HG03378 (cell line): Measurements from ENCODE around the gene INHBB.

Experiments
- ATAC-seq: cut with Tn5 transposase; IDR thresholded peaks from one replicate; pipeline ENCODE4 v1.9.1; 2021; ENCODE audit warnings: mild to moderate bottlenecking, moderate library complexity; ENCODE audit not compliant: unreplicated experiment

Gene INHBB

DNA sequence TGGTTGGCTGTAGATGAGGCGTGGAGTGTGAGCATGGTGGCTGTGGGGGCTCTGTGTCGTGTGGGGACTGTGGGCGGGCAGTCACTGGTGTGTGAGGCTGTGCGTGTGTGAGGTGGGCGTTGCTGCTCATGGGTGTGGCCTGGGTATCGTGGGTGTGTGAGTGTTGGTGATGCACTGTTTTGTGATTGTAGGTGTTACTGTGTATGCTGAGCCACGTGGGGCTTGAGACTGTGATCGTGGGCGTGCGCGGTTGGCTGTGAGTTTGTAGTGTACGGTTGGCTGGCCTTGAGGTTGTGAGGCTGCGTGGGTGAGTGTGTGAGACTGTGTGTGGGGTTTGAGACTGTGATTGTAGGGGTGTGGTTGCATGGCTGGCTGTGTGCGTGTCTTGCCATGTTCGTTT is 8.5 kb downstream of the INHBB start:
- no peak for ATAC-seq

DNA sequence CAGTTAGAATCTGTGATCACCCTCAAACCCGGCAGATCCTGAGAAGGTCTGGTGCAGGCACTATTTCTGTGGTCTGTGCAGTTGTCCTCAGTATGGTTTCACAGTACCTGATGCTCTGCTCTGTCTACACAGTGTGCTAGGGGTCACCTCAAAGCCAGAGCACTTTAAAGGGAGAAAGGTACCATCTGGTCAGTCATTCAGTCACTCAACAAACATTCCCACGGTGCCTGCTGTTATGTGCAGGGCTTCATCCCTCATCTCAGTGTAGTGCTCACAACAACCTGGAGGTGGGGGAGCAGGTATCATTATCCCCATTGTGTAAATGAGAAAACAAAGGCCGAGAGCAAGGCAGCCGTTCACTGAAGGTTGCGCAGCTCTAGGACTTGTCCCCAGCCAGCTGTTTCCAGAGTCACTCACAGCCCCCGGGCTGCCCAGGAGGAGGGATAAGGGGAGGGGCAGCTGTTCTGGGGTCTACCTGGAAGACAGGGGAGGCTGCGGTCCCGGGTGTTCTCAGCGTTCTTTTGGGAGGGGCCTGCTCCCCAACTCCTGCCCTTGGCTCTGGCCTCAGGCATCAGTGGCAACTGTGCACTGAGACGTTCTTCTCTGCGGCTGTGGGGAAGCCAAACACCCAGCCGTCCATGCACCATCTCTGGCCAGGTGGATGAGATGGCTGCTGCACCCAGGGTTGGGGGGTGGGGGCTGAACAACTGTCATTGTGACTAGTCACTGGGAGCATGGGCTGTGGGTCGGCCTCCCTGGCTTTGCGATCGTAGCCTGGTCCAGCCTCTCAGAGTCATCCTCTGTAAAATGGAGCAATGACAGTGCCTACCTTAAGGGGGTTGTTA is 9.2 kb downstream of the INHBB start:
- no peak for ATAC-seq

GRCh38 chr2:120355780-120356266 is 9.9 kb downstream of the INHBB start:
- ATAC-seq: no peak

DNA sequence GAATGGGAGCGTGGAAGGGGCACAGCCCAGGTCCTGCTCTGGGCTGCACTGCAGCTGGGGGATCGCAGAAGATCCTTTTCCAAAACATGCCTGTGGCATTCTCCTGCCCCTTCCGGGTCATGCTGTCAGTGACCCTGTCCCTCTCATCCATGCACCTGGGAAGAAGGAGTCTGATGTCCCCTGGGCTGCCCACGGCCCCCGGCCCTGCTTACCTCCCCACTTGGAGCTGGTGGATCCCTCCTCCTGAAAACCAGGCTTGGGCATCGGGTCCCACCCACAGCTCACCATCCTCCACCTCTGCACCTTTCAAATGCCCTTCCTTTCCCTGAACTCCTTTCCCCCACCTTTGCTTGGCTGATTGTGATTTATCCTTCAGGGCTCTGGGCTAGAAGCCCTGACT is 11.8 kb downstream of the INHBB start:
- no peak for ATAC-seq

- no peak for ATAC-seq
Observed at GRCh38 chr2:120358734-120359465, 13.0 kb downstream of the INHBB start.

- no peak for ATAC-seq
Observed at GRCh38 chr2:120360307-120360855, 14.4 kb downstream of the INHBB start.

- ATAC-seq: no peak
Observed at GRCh38 chr2:120362926-120363325, 17.0 kb downstream of the INHBB start.

DNA sequence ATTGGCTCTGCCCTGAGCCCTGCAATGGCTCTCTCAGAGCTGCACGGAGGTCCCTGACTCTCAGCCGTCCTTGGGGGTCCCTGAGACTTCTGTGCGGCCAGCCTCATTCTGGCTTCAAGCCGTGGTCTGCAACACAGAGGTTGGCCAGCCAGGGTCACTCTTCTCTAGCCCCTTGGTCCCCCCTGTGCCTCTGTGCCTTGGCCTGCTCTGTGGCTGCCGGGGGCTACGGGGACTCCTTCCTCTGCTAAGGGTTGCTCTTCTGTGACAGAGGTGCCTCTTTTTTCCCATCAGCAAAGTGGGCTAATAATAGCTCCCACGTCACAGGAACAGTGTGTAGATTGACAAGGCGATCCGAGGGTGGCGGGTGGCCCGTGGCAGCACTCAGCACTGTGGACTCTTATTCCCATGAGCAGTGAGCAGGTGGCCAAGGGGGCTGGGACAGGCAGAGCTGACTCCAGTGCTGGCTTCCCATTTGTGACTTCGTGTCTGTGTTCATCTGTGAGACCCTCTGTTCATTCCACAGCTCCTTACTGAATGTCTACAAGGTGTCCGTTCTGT is 19.4 kb downstream of the INHBB start:
- no peak for ATAC-seq

DNA sequence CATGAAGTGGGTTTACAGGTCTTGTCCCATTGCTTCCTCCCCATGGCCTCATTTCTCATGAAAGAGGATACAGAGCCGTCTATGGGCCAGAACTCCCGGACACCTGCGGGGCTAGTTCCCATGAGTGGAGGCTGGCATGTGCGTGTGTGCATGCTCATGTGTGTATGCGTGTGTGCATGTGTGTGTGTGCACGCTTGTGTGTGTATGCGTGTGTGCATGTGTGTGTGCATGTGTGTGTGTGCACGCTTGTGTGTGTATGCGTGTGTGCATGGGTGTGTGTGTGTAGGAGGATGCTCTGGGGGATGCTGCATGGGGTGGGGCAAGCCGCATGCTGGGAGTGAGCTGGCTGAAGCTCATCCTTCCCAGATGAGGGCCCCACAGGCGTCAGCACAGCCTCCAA is 20.8 kb downstream of the INHBB start:
- no peak for ATAC-seq

DNA sequence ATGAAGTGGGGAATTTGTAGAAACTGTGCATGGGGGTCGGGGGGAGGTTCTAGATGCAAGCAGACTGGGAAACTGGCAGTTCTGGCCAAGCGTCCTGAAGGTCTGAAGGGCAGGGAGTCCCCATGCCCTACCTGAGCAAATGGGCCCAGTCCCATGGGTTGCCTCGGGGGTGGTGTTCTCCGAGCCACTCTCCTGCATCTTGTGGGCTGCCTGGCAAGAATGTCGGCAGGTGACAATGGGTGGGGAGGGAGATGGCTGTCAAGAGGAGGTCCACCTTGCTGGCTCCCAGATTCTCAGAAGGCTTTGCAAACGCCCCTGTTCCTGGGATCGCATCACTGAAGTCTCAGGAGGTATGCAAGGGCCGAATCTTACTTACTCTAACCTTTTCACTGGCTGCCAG is 21.3 kb downstream of the INHBB start:
- ATAC-seq: no peak

DNA sequence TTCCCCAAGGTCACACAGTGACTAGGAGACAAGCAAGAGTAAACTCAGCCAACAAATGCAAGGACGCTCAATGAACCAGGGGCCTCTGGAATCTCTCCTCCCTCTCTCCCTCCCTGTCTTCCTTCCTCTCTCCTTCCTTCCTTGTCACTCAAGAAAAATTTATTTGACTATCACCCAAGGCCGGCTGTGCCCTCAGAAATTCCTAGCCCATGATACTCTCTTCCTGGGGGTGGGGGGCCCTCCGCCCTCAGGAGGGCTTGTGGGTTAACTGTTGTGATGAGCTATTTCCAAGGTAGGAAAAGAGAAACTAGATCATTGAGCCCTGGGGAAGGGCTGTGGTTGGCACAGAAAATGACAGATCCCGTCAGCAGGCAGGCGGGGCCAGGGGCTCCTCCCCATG is 21.7 kb downstream of the INHBB start:
- ATAC-seq: no peak

DNA sequence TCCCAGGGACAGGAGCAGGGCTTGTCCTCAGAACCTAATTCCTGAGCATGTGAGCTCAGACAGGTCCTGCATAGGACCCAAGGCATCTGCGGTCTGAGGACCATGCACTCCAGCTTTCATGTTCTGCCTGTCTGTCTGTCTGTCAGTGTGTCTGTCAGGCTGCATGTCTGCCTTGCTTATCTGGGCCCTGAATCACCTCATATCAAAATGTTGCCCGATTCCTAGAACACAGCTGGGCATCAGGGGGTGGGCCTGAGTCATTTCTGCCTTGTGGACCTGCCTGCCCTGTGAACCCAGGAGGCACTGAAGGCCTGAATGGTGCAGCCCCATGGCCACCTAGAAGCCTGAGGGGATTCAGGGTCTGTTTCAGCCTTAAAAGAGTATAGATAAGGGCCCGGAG is 22.1 kb downstream of the INHBB start:
- ATAC-seq: no peak

DNA sequence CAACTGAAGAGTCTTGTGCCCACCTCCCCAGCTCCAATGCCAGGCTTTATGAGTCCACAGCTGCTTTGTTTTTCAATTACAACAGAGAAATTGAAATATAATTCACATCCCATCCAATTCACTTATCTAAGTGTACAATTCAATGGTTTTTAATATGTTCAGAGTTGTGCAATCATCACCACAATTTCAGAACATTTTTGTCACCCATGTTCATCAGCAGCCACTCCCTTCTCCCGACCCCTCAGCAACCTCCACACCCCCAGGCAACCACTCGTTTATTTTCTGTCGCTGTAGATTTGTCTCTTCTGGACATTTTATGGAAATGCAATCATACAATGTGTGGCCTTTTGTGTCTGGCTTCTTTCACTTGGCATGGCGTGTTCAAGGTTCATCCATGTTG is 23.3 kb downstream of the INHBB start:
- ATAC-seq: no peak

- ATAC-seq: no peak
Observed at GRCh38 chr2:120371969-120372625, 26.2 kb downstream of the INHBB start.

- no peak for ATAC-seq
Observed at GRCh38 chr2:120372816-120373215, 26.9 kb downstream of the INHBB start.

DNA sequence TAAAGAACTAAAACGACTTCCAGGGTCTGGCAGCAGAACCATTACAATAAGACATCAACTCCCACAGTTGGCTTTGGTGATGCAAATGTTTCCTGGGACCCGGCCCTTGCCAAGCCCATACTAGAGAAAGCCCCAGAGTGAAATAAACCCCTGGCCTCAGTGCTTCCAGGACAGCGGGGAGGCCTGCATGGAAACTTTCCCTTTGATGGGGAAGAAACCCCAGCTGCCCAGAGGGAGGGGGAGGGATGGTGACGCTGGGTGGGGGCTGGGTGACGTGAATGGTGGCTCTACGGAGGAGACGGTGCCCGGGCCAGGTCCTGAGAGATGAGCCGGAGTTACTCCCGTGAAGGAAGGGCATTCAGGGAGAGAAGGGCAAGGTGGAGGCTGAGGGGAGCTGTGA is 27.5 kb downstream of the INHBB start:
- ATAC-seq: no peak

- ATAC-seq: no peak
Observed at GRCh38 chr2:120374821-120375220, 28.9 kb downstream of the INHBB start.

- ATAC-seq: no peak
Observed at GRCh38 chr2:120375251-120376020, 29.5 kb downstream of the INHBB start.

- no peak for ATAC-seq
Observed at GRCh38 chr2:120376101-120376500, 30.2 kb downstream of the INHBB start.
